Rectal smooth muscle tissue (tissue), 1 donor: ENCODE measurements around the gene C1QA.
"Not testable (repeated sequence)": the region's sequence is repeated elsewhere in the genome, so short reads cannot be mapped to it uniquely, and the experiment has no call there.

Experiments used
- H3K27ac ChIP-seq: one replicate; pipeline ENCODE4 v1.7.0; 2013; ENCODE audit warnings: low read depth, low read length, inconsistent platforms
- H3K27me3 ChIP-seq: one replicate; pipeline ENCODE4 v1.7.0; 2013; ENCODE audit warnings: low read length; ENCODE audit not compliant: control insufficient read depth, insufficient read depth
- H3K36me3 ChIP-seq: one replicate; pipeline ENCODE4 v1.7.0; 2013; ENCODE audit warnings: low read length; ENCODE audit not compliant: control insufficient read depth, insufficient read depth
- H3K4me1 ChIP-seq: one replicate; pipeline ENCODE4 v1.7.0; 2013; ENCODE audit warnings: low read length; ENCODE audit not compliant: control insufficient read depth, insufficient read depth
- H3K4me3 ChIP-seq: one replicate; pipeline ENCODE4 v1.7.0; 2013; ENCODE audit warnings: low read length
- H3K9ac ChIP-seq: one replicate; pipeline ENCODE4 v1.7.0; 2013; ENCODE audit warnings: low read length

Gene C1QA

DNA sequence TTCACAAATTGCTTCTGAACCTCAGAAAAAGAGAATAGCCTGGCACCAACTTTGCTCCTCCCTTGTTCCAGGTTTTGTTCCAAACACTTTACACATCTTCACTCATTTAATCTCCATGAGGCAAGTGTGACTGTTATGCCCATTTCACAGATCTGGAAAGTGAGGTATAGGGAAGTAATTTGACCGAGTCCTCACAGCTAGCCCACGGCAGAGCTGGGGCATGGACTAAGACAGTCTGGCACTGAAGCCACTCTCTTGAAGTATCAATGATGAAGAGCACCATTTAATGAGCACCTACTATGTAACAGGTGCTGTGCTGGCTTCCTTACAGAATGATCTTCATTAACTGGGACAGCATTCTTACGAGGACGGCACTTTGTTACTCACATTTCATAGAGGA is 35.6 kb downstream of the C1QA start:
- no peak overlapping the region for H3K27ac ChIP-seq
- H3K4me1 ChIP-seq: no peaks in the 10 kb centered on the region
- no peaks in the 10 kb centered on the region for H3K36me3 ChIP-seq
- H3K4me3 ChIP-seq: no peak overlapping the region
- no peak overlapping the region for H3K9ac ChIP-seq
- H3K27me3 ChIP-seq: peaks cover 2% of the 10 kb centered on the region

GRCh38 chr1:22673486-22674409 is 37.3 kb downstream of the C1QA start:
- peaks cover 2% of the 10 kb centered on the region for H3K27me3 ChIP-seq
- no peaks in the 10 kb centered on the region for H3K4me1 ChIP-seq
- no peak overlapping the region for H3K9ac ChIP-seq
- no peak overlapping the region for H3K27ac ChIP-seq
- no peaks in the 10 kb centered on the region for H3K36me3 ChIP-seq
- no peak overlapping the region for H3K4me3 ChIP-seq

DNA sequence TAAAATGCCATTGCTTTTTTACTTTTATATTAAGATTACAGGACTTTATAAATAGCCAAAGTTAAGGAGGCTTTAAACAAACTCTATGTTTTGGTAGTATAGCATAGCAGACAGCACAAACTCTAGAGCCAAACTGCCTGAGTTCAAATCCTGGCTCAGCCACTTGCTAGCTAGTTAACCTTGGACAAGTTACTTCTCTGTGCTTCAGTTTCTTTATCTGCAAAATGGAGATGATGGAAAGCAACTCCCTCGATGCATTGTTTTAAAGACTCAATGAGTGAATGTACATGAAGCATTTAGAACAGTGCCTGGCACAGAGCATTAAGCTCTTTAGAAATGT is 38.0 kb downstream of the C1QA start:
- Histone ChIP-seq H3K36me3 (no peaks in the 10 kb centered on the region), H3K4me3 (no peak overlapping the region), H3K9ac (no peak overlapping the region), H3K27ac (no peak overlapping the region), H3K4me1 (no peaks in the 10 kb centered on the region), H3K27me3 (peaks cover 2% of the 10 kb centered on the region)

GRCh38 chr1:22676151-22676550 is 39.7 kb downstream of the C1QA start:
- not testable (repeated sequence) for H3K27ac ChIP-seq, H3K36me3 ChIP-seq, H3K9ac ChIP-seq, H3K4me3 ChIP-seq, H3K27me3 ChIP-seq, H3K4me1 ChIP-seq

- no peak overlapping the region for H3K27ac ChIP-seq
- no peaks in the 10 kb centered on the region for H3K36me3 ChIP-seq
- H3K27me3 ChIP-seq: peaks cover 2% of the 10 kb centered on the region
- no peak overlapping the region for H3K4me3 ChIP-seq
- no peaks in the 10 kb centered on the region for H3K4me1 ChIP-seq
- no peak overlapping the region for H3K9ac ChIP-seq
These were observed 40.6 kb downstream of the C1QA start for GRCh38 chr1:22676916-22677583.

- H3K36me3 ChIP-seq: no peaks in the 10 kb centered on the region
- no peaks in the 10 kb centered on the region for H3K27me3 ChIP-seq
- H3K9ac ChIP-seq: no peak overlapping the region
- H3K4me3 ChIP-seq: no peak overlapping the region
- H3K27ac ChIP-seq: no peak overlapping the region
- no peaks in the 10 kb centered on the region for H3K4me1 ChIP-seq
These were observed 41.8 kb downstream of the C1QA start for GRCh38 chr1:22677931-22678896.

- Histone ChIP-seq H3K4me3 (no peak overlapping the region), H3K27ac (no peak overlapping the region), H3K9ac (no peak overlapping the region), H3K4me1 (no peaks in the 10 kb centered on the region), H3K27me3 (no peaks in the 10 kb centered on the region), H3K36me3 (no peaks in the 10 kb centered on the region)
These were observed 44.3 kb downstream of the C1QA start for GRCh38 chr1:22680726-22681125.

- Histone ChIP-seq H3K27me3 (no peaks in the 10 kb centered on the region), H3K36me3 (no peaks in the 10 kb centered on the region), H3K9ac (no peak overlapping the region), H3K4me3 (no peak overlapping the region), H3K4me1 (no peaks in the 10 kb centered on the region), H3K27ac (no peak overlapping the region)
These were observed 45.3 kb downstream of the C1QA start for GRCh38 chr1:22681556-22682276.

DNA sequence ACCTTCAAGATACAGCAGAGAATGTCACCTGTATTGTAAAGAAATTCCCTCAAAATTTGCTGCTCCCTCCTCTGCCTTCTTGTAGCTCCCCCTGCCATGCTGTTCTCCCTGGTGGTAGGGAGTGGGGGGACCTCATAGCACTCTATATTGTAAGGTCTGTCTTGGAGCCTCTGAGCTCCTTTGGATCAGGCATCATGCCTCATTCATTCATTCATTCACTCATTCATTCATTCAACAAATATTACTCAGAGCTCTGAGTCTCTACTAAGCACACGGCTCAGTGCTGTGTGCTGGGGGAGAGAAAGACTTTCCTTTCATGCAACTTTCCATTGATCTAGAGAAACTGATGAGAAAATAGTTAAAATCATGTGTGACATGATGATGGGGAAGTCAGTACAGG is 47.1 kb downstream of the C1QA start:
- Histone ChIP-seq H3K27me3 (no peaks in the 10 kb centered on the region), H3K4me1 (no peaks in the 10 kb centered on the region), H3K9ac (no peak overlapping the region), H3K27ac (no peak overlapping the region), H3K36me3 (no peaks in the 10 kb centered on the region), H3K4me3 (no peak overlapping the region)

DNA sequence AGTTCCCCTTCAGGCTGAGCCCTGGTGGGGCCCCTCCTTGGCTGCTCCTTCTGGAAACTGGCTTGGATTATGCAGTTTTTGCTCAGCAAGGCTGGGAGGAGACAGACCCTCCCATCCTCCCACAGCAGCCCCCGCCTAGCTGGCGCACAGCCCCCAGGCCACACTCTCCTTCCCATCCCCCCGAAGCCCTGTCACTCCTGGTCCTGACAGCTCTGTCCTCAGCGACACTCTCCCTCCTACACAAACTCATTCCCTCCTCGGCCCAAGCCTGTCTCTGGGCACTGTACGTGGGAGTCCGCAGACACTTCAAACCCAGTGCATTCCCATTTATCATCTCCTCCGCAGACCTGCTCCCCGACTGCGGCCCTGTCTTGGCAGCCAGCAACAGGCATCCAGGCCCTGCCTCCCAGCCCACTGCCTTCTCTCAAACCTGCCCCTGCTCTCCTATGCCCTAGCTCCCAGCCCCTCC is 49.2 kb downstream of the C1QA start:
- Histone ChIP-seq H3K4me3 (no peak overlapping the region), H3K9ac (no peak overlapping the region), H3K27ac (no peak overlapping the region), H3K27me3 (no peaks in the 10 kb centered on the region), H3K4me1 (no peaks in the 10 kb centered on the region), H3K36me3 (no peaks in the 10 kb centered on the region)

DNA sequence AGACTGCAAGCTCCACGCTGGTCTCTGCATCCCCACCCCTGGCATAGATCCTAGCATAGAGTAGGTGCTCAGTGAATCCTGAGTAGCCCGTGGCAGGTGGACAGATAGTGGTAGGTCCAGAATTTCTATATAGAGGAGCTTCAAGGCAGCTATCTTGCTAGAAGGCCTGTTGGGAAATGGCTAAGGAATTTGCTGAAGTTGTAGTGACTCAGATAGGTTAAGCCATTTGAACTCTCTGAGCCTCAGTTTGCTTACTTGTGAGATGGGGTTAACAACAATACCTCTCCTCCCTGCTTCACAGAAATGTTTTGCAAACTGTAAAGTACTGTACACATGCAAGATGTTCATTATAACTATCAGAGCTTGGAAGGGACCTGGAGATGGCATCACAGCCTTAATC is 50.8 kb downstream of the C1QA start:
- H3K4me3 ChIP-seq: no peak overlapping the region
- no peaks in the 10 kb centered on the region for H3K36me3 ChIP-seq
- no peak overlapping the region for H3K27ac ChIP-seq
- H3K27me3 ChIP-seq: no peaks in the 10 kb centered on the region
- no peak overlapping the region for H3K9ac ChIP-seq
- H3K4me1 ChIP-seq: no peaks in the 10 kb centered on the region
